Stimulated activated CD4-positive, alpha-beta T cell treated with anti-CD3 and anti-CD28 coated beads, TNF-alpha, amount 100 ng/mL, for 48 hours (primary cell): ENCODE results near the gene TPSD1.
"Not testable (repeated sequence)": the region's sequence is repeated elsewhere in the genome, so short reads cannot be mapped to it uniquely, and the experiment has no call there.

Experiments used
- DNase-seq, 3 donors: peaks; one replicate each; pipeline ENCODE4 v3.0.0-alpha.2; 2020; ENCODE audit warnings: low read depth in 3 of 3

TPSD1 gene

DNA sequence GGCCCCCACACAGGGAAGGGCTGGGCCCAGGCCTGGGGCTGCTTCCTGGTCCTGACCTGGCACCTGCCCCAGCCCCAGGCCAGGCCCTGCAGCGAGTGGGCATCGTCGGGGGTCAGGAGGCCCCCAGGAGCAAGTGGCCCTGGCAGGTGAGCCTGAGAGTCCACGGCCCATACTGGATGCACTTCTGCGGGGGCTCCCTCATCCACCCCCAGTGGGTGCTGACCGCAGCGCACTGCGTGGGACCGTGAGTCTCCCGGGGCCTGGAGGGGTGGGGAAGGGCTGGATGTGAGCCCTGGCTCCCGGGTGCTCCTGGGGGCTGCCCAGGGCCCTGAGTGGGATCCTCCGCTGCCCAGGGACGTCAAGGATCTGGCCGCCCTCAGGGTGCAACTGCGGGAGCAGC lies 14.8 kb upstream of the TPSD1 start:
- DNase-seq = not testable (repeated sequence)

DNA sequence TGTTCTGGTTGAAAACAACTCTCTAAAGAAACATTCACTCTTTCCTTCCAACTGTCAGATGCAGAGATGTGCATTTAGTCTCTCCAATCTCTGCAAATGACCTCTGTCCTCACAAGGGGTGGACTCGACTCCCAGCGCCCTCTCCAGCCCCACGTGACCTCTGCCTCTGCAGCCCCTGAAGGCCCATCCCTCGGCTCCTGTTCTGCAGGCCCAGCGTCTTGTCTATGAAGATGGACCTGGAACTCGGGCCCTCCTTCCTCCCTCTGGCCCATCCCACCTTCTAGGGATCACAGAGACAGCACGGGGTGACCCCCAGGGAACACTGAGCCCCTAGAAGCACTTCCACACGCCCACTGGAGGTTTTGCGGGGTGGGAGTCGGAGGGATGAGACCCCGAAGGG lies 12.5 kb upstream of the TPSD1 start:
- not testable (repeated sequence) for DNase-seq

DNA sequence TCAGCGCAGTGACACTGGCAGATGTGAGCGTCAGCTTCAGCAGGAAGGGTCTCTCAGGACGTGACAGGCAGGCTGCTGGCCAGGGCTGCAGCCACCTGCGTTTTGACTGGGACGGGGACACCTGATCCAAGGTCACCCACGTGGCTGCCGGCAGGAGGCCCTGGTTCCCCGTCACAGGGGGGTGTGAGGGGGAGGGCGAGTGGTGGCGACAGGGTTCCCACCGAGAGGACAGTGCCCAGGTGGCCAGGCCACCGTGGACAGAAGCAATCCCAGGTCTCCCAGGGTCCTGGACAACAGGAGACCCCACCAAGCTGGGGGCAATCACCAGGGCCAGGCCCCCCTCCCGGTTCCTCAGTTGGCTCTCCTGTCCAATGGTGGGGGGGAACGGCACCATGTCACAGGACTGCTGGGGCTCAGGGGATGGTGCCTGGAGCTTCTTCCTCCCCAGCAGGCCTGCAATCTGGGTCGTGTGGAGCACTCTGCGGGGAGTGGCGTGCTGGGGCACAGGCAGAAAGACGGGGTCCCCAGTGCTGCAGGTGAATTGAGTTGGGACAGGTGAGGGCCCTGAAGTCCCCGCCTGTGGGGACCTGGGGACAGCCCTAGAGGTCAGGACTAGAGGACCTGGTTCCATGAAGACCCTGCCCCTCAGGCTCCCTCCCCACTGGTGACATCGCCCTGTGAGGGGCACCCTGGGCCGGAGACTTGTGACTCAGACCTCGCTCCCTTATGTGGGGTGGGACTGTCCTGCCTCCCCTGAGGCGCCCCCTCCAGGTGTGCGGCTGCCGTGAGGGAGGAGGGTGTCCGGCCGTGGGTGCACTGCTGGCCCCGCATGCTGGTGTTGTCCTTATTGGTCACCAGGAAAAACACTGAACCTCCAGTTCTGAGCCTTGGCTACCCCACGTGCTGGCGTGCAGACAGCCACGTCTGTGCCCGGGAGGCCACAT lies 11.7 kb upstream of the TPSD1 start:
- not testable (repeated sequence) for DNase-seq

DNA sequence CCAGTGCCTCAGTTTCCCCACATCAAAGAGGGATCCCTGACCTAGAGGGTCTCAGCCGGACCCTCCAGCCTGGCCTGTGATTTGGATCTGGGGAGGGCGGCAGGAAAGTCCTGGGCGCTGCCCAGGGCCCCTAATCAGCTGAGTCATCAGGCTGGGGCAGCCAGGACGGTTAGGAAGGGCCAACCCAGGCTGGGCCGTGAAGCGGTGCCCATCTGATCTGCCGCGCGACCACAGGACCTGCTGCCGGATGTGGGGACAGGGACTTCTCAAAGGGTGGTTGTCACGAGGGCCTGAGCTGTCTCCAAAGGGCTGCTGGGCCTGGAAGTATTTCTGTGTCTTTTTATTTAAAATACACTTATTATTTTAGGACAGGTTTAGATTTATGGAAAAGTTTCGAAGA lies 11.0 kb upstream of the TPSD1 start:
- no peak for DNase-seq

DNA sequence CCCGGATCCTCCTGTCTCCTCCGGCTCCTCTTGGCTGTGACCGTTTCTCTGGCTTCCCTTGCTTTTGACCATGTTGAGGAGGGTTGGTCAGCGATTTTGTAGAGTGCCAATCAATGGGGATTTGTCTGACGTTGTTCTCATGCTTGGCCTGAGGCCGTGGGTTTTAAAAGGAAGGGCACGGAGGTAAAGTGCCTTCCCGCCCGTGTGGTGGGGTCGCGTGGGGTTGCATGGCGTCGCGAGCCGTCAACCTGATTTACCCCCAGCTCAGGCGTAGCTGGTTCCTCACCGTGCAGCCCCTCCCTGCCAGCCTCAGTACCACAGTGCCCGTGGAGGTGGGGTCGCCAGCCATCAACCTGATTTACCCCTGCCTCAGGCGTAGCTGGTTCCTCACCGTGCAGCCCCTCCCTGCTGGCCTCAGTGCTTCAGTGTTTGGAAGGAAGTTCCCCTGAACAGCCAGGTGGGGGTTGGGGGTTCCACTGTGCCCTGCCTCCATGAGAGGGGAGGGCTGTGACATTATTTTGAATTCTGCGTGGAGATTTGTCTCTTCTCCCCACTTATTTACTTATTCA lies 10.3 kb upstream of the TPSD1 start:
- DNase-seq = no peak

DNA sequence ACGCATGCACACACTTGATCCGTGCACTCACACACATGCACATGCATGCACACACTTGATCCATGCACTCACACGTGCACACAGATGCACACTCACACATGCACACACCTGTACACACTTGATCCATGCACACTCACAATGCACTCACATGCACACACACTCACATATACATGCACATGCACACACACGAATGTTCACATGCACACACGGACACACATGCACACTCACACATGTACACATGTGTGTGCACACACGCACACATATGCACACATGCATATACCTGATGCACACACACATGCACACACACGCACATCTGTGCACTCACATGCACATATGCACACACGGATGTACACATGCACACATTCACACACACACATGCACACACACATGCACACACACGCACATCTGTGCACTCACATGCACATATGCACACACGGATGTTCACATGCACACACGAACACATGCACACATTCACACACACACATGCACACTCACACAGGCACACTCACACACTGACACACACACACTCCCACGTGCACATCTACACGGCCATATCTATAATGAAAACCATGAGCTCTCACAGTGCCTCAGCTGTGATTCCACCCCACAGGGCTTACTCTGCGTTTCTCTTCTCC lies 7.8 kb upstream of the TPSD1 start:
- DNase-seq = not testable (repeated sequence)

DNA sequence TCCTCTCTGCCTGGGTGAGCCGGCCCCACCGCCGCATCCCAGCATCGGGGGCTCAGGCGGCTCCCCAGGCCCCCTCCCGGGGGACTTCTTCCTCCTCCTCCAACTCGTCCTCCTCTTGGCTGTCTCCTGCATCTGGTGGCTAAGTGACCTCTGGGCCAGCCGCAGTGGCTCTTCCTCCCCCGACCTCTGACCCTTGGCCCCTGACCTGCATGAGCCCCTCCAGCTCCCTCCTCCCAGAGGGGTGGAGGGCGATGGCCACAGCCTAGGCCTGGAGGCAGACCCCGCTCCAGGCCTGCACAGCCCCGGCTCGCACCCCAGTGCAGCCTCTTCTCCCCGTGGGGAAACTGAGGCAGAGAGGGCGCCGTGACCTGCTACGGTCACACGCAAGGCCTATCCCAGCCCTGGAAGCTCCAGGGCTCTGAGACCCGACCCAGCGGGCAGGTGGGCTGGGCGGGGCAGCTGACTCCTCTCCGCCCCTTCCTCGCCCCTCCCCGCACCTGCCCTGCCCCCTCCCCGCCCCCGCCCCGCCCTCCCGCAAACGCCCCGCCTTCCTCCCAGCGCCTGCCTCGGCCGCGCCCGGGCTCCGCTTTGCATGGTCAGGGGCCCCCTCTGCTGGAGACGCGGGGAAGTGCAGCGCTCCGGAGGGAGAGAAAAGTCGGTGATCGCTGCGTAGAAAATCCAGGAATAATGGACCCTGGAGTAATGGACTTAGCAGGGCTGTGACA lies 6.7 kb upstream of the TPSD1 start:
- not testable (repeated sequence) for DNase-seq

DNA sequence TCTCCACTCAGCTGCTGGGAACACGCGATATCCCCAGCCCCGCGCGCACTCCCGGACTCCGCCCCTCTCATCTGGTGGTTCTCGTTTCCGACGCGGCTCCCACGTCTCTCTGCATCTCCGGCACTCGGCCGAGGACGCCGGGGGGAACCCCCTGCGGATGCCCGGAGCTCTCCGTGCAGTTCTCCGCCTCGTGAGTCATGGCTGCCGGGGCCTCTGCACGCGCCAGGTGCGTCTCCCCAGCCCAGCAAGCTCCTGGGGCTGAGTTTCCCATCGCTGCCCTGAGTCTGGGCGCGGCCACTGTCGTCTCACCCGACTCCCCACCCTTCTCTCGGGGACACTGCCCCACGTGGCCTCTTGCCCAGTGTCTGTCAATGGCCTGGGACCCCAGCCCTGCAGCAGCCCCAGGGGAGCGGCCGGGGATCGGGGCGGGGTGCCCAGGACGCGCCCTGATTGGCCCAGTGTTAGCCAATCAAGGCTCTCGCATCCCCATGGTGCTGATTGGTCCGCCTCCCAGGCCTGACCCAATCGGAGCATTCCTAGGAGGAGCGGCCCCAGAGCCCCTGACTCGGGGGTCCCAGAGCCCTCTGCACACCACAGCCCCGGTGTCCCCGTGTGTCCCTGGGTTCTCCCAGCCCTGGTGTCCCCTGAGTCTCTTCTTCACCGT lies 2.0 kb upstream of the TPSD1 start:
- not testable (repeated sequence) for DNase-seq

DNA sequence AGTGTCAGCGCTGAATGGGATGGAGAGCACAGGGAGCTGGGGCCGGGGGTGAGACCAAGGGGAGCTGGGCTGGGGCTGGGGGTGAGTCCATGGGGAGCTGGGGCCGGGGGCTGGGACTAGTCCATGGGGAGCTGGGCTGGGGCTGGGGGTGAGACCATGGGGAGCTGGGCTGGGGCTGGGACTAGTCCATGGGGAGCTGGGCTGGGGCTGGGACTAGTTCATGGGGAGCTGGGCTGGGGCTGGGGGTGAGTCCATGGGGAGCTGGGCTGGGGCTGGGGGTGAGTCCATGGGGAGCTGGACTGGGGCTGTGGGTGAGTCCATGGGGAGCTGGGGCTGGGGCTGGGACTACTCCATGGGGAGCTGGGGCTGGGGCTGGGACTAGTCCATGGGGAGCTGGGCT lies 1.0 kb upstream of the TPSD1 start:
- DNase-seq = not testable (repeated sequence)

DNA sequence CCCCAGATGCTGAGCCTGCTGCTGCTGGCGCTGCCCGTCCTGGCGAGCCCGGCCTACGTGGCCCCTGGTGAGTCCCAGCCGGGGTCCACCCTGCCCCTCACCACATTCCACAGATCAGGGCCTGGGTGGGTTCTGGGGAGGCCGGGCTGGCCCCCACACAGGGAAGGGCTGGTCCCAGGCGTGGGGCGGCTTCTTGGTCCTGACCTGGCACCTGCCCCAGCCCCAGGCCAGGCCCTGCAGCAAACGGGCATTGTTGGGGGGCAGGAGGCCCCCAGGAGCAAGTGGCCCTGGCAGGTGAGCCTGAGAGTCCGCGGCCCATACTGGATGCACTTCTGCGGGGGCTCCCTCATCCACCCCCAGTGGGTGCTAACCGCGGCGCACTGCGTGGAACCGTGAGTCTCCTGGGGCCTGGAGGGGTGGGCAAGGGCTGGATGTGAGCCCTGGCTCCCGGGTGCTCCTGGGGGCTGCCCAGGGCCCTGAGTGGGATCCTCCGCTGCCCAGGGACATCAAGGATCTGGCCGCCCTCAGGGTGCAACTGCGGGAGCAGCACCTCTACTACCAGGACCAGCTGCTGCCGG lies 516 bp downstream of the TPSD1 start:
- DNase-seq = not testable (repeated sequence)

DNA sequence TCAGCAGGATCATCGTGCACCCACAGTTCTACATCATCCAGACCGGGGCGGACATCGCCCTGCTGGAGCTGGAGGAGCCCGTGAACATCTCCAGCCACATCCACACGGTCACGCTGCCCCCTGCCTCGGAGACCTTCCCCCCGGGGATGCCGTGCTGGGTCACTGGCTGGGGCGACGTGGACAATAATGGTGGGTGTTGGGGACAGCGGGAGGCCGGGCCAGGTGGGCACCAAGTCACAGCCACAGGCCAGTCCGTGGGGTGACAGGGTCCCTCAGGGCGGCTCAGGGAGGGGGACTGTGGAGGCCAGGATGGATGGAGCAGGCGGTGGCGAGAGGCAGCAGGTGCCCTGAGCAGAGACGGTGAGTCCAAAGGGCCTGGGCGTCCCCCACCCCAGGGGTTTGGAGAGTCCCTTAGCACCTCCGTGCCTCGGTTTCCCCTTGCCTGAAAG lies 1.0 kb downstream of the TPSD1 start:
- DNase-seq = no peak

DNA sequence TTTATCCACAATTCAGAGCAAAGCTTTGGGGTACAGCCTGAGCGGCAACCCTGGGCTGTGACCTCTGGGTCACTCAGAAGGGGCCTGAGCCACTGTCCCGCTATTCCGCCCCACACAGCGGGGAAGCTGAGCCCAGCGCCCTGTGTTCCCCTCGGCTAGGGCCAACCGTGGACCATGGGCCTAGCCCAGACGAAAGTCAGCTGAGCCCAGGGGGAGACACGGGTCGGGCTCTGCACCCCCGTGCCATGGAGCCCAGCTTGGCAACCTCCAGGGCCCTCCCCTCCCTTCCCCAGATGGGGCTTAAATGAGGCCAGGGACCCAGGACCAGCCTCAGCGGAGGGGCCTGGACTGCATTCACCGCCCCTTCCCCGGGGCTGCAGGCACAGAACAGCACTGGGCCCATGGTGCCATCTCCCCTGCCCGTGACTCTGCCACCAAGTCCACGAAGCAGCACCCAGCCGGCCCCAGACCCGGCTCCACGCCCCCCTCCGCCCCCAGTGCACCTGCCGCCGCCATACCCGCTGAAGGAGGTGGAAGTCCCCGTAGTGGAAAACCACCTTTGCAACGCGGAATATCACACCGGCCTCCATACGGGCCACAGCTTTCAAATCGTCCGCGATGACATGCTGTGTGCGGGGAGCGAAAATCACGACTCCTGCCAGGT lies 1.8 kb downstream of the TPSD1 start:
- DNase-seq = no peak

DNA sequence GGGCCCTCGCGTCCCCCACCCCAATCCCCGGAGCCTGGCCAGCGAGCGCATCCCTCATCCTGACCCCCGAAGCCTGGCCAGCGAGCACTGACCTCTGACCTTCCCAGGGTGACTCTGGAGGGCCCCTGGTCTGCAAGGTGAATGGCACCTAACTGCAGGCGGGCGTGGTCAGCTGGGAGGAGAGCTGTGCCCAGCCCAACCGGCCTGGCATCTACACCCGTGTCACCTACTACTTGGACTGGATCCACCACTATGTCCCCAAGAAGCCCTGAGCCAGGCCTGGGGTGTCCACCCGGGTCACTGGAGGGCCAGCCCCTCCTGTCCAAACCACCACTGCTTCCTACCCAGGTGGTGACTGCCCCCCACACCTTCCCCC lies 2.3 kb downstream of the TPSD1 start:
- no peak for DNase-seq

DNA sequence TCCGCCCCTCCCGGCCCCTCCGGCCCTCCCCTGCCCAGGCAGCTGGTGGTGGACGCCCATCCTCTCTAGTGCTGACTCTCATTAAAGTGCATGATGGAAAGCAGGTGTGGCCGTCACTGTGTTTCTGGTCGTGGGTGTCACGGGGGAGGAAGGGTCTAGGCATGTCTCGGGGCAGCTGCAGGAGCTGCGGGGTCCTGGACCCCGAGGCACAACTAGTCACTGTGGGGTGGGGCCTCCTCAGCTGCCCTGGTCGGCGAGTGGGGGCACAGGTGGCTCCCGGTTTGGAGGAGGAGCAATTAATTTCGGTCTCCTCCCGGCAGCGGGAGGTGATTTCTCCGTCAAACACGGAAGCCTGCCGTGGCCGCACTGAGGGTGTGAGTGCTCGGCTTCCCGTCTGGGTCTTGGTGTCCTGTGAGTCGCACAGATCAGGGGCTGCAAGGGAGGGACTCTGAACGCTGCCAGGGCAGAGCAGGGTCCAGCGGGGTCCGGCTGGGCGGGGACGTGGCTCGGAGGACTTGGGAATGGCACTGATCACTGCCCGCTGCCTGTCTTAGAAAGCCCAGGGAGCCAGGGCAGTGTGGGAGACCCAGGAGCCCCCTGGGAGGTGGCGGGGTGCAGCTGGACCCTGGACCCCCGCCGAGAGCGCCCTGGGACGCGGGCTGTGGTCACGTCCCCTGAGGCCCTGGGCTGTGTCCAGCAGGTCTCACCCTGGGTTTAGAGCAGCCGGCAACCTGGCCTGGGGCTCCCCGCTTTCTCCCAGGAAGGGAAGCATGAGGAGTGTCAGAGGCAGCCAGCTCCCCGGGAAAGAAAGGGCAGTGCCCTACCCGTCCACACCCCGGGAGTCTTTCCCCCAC lies 3.3 kb downstream of the TPSD1 start:
- no peak for DNase-seq

DNA sequence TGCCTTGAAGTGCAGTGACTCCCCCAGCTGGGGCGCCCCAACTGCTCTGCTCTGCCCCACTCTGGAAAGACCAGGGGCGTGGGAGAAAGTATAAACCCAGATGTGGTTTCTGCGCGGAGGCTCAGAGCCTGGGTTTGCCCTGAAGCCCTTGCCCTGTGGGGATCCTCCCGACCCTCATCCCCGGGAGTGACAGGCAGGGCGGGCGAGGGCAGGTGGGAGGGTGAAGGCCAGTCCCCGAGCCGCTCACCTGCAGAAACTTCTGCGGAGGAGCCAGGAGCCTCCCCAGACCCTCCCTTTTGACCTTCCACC lies 3.8 kb downstream of the TPSD1 start:
- no peak for DNase-seq

DNA sequence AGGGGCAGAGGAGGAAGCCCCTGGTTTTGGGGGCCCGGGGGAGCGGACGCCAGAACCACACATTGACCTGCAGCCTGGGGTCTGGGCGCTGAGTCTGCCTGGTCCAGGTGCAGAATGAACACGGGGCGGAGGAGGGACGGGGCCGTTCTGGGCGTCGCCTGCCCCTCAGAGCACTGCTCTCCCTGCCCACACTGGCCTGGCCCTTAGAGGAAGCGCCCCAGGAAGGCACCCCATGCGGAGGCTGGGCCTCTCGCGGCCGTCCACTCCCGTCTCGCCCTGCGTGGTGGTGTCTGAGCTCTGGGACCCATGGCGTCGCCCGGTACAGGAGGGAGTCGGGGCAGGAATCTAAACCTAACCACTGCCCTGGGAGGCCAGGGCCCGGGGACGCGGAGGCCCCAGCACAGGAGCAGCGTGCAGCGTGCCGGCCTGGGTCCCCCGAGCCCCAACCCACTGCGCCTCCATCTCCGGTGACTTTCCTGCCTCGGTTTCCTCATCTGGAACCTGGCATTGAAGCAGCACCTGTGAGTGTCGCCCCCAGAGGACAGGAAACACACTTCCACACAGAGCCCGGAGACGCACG lies 4.3 kb downstream of the TPSD1 start:
- no peak for DNase-seq

DNA sequence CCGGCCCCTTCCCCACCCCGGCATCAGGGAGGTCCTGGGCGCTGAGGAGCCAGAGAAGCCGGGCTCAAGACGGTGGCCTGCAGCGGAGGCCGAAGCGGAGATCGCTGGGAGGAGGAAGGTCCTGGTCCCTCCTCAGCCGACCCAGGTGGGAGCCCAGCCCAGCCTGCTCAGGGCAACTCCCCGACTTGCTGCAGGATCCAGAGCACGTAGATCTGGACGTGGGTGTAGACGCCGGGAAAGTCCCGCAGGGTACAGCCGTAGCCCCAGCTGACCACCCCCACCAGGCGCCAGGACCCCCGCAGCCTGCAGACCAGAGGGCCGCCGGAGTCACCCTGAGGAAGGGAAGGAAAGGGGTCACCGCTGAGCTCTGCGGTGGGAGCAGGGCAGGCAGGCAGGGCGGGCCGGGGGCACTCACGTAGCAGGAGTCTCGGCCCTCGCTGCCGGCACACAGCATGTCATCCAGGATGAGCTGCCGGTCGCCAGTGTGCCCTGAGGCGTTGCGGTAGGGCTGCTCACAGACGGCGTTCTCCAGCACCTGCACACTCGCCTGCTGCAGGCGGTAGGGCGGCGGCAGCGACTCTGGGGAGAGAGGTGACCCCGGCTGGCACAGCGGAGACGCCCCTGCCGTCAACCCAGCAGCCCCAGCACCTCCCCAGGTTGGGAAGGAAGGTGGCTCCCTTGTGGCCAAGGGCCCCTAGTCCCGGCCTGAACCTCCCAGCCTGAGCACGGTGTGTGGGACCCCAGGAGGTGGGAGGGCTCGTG lies 5.4 kb downstream of the TPSD1 start:
- no peak for DNase-seq

DNA sequence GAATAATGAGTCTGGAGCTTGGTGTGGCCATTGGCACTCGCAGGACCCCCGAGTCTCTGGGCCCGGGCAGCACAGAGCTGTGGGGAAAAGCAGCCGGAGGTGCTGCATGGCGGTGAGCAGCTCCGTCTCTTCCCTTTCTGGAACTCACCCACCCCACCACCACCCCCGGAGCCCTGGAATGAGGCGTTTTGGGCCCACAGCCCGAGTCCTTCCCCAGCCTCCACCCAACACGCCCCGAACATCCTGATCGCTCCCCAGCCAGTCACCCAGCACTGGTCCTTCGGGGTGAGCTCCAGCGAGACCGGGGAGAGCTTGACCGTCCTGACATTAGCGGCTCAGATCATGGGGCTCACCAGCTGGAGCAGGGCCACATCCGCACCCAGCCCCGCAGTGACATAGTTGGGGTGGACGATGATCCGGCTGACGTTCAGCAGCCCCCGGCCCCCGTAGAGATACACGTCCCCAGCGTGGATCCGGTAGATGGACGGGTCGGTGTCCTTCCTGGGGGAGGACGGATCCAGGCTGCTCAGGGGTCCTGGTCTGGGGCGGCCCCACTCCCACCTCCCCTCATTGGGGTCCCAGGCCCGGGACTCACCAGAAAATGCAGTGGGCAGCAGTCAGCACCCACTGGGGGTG lies 6.5 kb downstream of the TPSD1 start:
- no peak for DNase-seq
